ENCODE results near the gene SEMA4D.

GRCh38 chr9:89547000-89547399 lies 49.1 kb upstream of the SEMA4D start:
- TF ChIP-seq, protein P1, sequence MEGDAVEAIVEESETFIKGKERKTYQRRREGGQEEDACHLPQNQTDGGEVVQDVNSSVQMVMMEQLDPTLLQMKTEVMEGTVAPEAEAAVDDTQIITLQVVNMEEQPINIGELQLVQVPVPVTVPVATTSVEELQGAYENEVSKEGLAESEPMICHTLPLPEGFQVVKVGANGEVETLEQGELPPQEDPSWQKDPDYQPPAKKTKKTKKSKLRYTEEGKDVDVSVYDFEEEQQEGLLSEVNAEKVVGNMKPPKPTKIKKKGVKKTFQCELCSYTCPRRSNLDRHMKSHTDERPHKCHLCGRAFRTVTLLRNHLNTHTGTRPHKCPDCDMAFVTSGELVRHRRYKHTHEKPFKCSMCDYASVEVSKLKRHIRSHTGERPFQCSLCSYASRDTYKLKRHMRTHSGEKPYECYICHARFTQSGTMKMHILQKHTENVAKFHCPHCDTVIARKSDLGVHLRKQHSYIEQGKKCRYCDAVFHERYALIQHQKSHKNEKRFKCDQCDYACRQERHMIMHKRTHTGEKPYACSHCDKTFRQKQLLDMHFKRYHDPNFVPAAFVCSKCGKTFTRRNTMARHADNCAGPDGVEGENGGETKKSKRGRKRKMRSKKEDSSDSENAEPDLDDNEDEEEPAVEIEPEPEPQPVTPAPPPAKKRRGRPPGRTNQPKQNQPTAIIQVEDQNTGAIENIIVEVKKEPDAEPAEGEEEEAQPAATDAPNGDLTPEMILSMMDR (IDR thresholded peaks at IDR 0.05) = no peak
- TF ChIP-seq POLR2A (IDR thresholded peaks at IDR 0.05) = no peak
